AG04449 (cell line): ENCODE data around the gene LZTR1.

Experiments used
- CTCF ChIA-PET: fragments of 350-600 bp; formaldehyde crosslinking; extraction: SDS; loops from one replicate; lab custom pipeline; 2021; ENCODE audit warnings: antibody characterized with exemption; lab: Yijun Ruan, JAX
- POLR2A ChIA-PET: fragments of 400-600, 350-600 bp; formaldehyde crosslinking; extraction: SDS; loops from one replicate; lab custom pipeline; 2020; ENCODE audit warnings: antibody characterized with exemption, inconsistent platforms; lab: Yijun Ruan, JAX
- DNase-seq: peaks from one replicate; pipeline ENCODE4 v3.0.0-alpha.2; 2010; ENCODE audit warnings: low read depth, low spot score
- H3K4me3 ChIP-seq: 2 replicates; pipeline ENCODE4 v1.5.1; 2011; ENCODE audit warnings: low read depth, mild to moderate bottlenecking, control low read depth, low read length
- CTCF ChIP-seq: IDR thresholded peaks from one replicate; pipeline ENCODE4 v1.5.1; 2011; ENCODE audit warnings: mild to moderate bottlenecking, moderate library complexity, low read length, control low read depth, inconsistent platforms; ENCODE audit not compliant: insufficient read depth; ENCODE audit errors: missing control alignments

The LZTR1 gene

GRCh38 chr22:20996598-20997535 lies 14.8 kb downstream of the LZTR1 start:
- POLR2A ChIA-PET = interaction anchor here (0.7 kb wide), 1 partner anchor 140 kb away, joined by 3 read pairs; no protein-coding TSS in a partner anchor
- no peak for TF ChIP-seq CTCF
- CTCF ChIA-PET = interaction anchor here (2.0 kb wide), 1 partner anchor 111 kb away, joined by 5 read pairs; no protein-coding TSS in a partner anchor
- H3K4me3 ChIP-seq = no peak overlapping the region
- no peak for DNase-seq

GRCh38 chr22:20997536-20998257 lies 15.6 kb downstream of the LZTR1 start:
- CTCF ChIA-PET = no interaction called here
- no peak for TF ChIP-seq CTCF
- no peak for DNase-seq
- POLR2A ChIA-PET = interaction anchor here (0.6 kb wide), 1 partner anchor 48 kb away, joined by 3 read pairs; the partner anchor contains the start of gene LRRC74B
- no peak overlapping the region for H3K4me3 ChIP-seq

DNA sequence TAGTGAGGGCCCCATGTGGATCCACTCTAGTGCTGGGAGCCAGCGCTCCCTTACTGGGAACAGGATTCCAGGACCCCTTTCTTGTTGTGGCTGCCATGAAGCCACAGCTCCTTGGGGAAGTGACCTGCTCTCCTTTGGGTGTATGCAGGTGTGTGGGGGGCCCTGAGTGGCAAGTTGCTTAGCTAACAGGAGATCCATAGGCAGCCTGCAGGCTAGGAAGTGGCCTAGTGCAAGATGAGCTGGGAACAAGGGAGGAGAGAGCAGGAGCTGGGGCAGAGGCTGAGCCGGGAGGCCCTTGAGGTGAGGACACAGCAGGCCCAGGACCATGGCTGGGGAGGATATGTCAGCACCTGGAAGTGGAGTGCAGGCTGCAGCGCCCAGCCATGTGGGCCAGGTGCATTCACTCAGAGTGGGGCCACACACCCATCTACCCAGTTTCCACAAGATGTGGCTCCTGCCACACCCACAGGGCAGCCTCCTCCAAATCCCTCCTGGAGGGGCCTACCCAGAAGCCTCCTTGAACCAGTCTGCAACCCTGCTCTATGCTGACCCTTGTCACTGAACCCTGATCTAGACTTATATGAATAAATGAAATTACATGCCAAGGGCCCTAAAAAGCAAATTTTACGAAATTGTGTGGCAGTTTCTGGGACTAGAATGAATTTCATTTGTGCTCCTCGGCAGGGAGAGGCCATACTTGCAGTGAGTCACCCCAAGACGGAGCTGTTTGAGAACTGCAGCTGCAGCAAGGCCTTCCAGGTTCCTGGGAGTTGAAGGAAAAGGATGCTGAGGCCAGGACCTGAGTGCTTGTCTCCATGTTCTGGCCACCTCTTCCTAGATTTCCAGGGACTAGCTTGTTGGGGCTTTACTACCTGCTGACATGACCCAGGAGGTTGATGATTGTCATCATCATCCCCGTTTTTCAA lies 16.6 kb downstream of the LZTR1 start:
- ChIA-PET CTCF (interaction anchor here (1.9 to 2.2 kb wide), 2 partner anchors 37 to 113 kb away, joined by 8 to 12 read pairs; no protein-coding TSS in a partner anchor), POLR2A (interaction anchor here (0.6 to 1.5 kb wide), 2 partner anchors 8 to 47 kb away, joined by 3 to 6 read pairs; partner anchors contain the start of gene LRRC74B)
- DNase-seq = no peak
- TF ChIP-seq CTCF = no peak
- no peak overlapping the region for H3K4me3 ChIP-seq

DNA sequence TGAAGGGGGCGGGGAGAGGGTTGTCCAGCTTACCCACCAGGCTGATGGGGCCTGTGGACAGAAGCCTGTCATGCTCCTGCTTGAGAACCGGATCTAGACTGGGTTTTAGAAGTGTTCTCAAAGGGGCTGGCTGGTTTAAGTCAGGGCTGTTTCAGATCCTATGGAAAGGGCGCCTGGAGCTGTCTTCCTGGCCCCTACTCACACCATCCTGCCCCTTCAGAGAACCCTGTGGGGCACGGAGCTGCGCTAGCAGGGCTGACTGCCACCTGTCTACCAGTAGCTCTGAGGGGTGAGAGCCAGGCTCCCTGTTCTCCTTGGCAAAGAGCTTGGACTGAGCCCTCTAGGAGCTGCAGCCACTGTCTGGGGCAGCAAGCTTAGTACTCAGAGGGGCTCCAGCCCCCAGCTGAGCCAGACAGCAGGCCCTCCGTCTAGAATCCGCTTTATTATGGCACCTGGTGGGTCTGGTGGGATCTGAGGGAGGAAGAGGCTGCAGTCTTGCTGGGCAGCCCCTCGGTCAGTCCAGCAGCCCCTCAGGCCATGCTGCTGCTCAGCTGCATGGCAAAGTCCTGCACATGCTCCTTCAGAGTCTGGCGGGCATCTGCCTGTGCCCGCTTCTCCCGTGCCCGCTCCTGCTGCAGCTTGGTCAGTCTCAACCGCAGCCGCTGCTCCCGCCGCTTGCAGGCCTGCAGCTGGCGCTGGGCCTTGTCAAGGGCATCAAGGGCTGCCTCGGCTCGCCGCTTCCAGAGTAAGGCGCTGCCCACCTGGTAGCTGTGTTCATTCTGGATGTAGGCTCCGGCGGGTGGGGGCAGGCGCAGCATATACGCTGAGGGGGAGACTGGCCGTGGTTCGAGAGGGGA lies 17.5 kb downstream of the LZTR1 start:
- peak overlapping the region; percentile 3 for H3K4me3 ChIP-seq
- no peak for TF ChIP-seq CTCF
- ChIA-PET CTCF (interaction anchor here (1.8 to 2.2 kb wide), 4 partner anchors 10 to 114 kb away, joined by 6 to 12 read pairs (median 9); no protein-coding TSS in a partner anchor), POLR2A (interaction anchor here (1.5 to 2.3 kb wide), 2 partner anchors 9 to 17 kb away, joined by 6 to 15 read pairs; partner anchors contain the start of gene LZTR1)
- no peak for DNase-seq
